HG03457 (cell line): ENCODE results near the gene TRMT44.

Experiments
- ATAC-seq: cut with Tn5 transposase; IDR thresholded peaks from one replicate; pipeline ENCODE4 v1.9.1; 2021; ENCODE audit warnings: moderate number of reproducible peaks; ENCODE audit not compliant: unreplicated experiment

The TRMT44 gene

GRCh38 chr4:8440492-8441311 lies at the start of gene TRMT44, which contains the start of gene ACOX3:
Gene TRMT44, plus strand, starts transcription at chr4:8440777. Its CDS starts 46 bp downstream, at chr4:8440823.
Gene ACOX3, minus strand, starts transcription at chr4:8440723. Its CDS starts 24,202 bp downstream, at chr4:8416521.
- peak; percentile 78 for ATAC-seq

GRCh38 chr4:8391071-8391470 lies 49.5 kb upstream of the TRMT44 start:
- ATAC-seq, result no peak

GRCh38 chr4:8391972-8392371 lies 48.6 kb upstream of the TRMT44 start:
- no peak for ATAC-seq

GRCh38 chr4:8392591-8393190 lies 47.9 kb upstream of the TRMT44 start:
- no peak for ATAC-seq

- no peak for ATAC-seq
These were observed 47.0 kb upstream of the TRMT44 start for GRCh38 chr4:8393593-8394038.

- no peak for ATAC-seq
These were observed 46.5 kb upstream of the TRMT44 start for GRCh38 chr4:8394061-8394519.

- ATAC-seq, result no peak
These were observed 45.8 kb upstream of the TRMT44 start for GRCh38 chr4:8394806-8395205.

GRCh38 chr4:8395504-8396296 lies 44.9 kb upstream of the TRMT44 start:
- ATAC-seq, result no peak

GRCh38 chr4:8396762-8397406 lies 43.7 kb upstream of the TRMT44 start:
- ATAC-seq, result no peak

GRCh38 chr4:8398347-8398746 lies 42.2 kb upstream of the TRMT44 start:
- no peak for ATAC-seq

- no peak for ATAC-seq
These were observed 41.3 kb upstream of the TRMT44 start for GRCh38 chr4:8399298-8399697.

- no peak for ATAC-seq
These were observed 39.8 kb upstream of the TRMT44 start for GRCh38 chr4:8400632-8401325.

- ATAC-seq, result no peak
These were observed 38.9 kb upstream of the TRMT44 start for GRCh38 chr4:8401665-8402064.

- no peak for ATAC-seq
These were observed 38.4 kb upstream of the TRMT44 start for GRCh38 chr4:8402181-8402597.

- ATAC-seq, result no peak
These were observed 37.9 kb upstream of the TRMT44 start for GRCh38 chr4:8402640-8403039.

GRCh38 chr4:8403173-8403753 lies 37.3 kb upstream of the TRMT44 start:
- ATAC-seq, result no peak

GRCh38 chr4:8403976-8404375 lies 36.6 kb upstream of the TRMT44 start:
- ATAC-seq, result no peak

GRCh38 chr4:8404791-8405515 lies 35.6 kb upstream of the TRMT44 start:
- no peak for ATAC-seq

- ATAC-seq, result no peak
These were observed 35.1 kb upstream of the TRMT44 start for GRCh38 chr4:8405516-8405875.
